GM15510 (cell line): ENCODE data around the gene FAM120C.

Source experiments
- POLR2A ChIP-seq: IDR thresholded peaks from 3 replicates; pipeline ENCODE4 v1.6.1; 2011; ENCODE audit warnings: borderline replicate concordance; ENCODE audit not compliant: insufficient read length; ENCODE audit errors: extremely low read depth

The FAM120C gene

DNA sequence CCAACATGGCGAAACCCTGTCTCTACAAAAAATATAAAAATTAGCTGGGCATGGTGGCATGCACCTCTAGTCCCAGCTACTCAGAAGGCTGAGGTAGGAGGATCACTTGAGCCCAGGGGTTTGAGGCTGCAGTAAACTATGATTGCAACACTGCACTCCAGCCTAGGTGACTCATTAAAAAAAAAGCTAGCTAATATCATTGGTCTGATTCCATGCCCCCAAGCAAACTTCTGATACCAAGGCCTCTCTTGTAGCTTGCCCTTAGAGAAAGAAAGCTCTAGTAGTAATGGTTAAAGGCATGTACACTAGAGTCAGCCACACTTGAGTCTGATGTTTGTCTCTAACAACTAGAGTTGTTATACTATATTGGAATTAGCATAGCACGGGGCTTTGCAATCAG lies 106.2 kb downstream of the FAM120C start:
- TF ChIP-seq POLR2A: no peak

DNA sequence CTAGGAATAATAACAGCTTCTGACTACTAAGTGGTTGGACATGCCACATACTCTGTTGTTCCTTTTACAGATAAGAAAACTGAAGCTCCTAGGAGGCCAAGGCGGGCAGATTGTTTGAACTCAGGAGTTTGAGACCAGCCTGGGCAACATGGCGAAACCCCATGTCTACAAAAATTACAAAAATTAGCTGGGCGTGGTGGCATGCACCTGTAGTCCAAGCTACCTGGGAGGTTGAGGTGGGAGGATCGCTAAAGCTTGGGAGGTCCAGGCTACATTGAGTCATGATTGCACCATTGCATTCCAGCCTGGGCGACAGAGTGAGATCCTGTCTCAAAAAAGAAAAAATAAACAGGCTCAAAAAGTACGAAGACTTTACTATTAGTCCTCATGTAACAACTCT lies 108.2 kb downstream of the FAM120C start:
- TF ChIP-seq POLR2A: no peak

DNA sequence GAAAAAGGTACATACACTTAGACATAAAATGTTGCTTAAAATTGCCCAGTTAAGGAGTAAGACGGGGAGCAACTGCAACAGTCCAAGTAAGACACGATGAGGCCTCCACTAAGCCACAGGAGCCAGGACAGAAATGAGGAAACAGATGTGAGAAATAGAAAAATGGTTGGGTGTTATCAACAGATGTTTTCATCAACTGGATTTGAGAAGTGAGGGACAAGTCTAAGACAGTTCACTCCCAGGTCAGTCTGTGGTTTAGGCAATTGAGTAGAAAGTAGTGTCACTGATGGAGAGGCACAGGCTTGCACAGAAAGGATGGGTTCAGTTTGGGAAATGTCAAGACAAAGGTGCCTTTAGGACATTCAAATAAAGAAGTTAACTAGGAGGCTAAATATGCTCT lies 115.3 kb downstream of the FAM120C start:
- TF ChIP-seq POLR2A: no peak

DNA sequence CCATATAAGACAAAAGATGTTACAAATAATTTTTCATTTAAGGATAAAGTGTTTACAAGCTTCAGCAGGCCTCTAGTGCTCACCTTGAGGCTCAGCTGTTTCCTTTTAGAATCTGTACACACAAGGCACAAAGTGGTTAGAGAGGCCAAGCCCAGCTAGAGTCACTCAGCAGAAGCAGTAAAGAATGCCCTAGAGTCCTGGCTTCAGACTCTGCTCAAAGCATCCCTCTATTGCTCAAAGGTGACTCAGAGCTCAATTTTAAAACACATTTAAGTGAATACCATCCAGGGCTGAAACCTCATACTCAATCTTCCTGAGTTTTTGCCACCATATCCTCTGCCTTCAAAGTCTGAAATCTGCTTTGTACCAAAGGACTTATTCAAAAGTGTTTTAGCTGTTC lies 116.2 kb downstream of the FAM120C start:
- no peak for TF ChIP-seq POLR2A

DNA sequence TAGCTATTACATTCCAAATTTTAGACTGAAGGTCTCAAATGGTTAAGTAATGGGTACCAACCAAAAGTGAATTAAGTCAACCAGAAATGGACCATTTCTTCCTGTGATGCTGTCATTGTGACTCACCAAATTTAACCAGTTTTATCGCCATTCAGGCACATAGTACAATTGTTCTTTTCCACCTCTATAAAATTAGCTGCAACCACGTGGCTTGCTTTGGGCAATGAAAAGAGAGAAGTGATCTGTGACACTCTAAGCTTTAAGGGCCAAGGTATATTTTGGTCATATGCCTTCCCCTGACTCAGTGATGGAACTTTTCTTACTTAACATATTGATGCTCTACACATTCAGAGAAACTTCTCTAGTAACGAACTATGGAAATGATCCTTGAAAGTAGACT lies 118.5 kb downstream of the FAM120C start:
- TF ChIP-seq POLR2A: no peak

DNA sequence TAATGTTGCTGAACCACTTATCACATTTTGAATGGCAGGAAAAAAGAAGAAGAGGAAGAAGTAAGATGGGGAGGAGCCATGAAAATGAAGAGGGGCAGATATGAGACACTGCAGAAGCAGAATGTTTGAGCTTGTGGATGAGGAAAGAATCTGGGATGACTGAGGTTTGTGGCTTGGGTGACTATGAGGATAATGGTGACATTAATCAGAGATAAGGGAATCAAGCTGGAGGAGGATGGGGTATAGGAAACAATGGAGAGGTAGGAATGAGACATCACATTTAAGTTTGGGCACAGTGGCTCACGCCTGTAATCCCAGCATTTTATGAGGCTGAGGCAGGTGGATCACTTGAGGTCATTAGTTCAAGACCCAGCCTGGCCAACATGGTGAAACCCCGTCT lies 119.7 kb downstream of the FAM120C start:
- no peak for TF ChIP-seq POLR2A

DNA sequence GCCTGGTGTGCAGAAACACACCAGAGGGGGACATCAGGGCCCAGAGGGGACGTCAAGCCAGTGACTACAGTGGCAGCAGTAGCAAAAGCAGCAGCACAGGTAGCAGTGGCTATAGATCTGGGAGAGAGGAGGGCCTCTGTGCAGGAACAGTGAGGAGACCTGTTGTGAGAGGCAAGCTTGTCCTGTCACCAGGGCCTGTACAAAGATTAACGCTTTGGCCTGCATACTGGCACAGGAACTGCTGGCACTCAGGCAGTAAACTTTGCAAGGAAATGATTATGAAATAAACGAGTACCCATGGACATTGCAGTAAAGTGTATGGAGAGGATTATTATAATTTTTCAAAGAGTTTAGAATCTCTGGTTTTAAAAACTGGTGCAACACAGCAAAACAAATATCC lies 133.3 kb downstream of the FAM120C start:
- TF ChIP-seq POLR2A: no peak

DNA sequence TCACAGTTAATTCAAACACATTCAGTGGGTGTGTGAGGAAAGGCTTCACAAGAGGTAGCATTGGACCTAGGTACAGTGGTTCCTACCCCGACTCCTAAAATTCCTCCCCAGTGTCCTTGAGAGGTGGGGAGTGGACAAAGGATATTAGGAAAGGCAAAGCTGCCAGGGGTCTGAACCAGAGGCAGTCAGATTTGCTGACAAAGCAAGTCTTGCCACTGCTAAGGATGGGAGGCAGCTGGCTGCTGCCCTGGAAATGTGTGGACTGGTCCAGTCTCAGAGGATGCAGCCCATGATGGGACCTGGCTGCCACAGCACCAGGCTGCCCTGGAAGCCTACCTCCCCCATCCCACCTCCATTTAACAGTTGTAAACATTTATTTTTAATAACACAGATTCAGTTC lies 134.6 kb downstream of the FAM120C start:
- no peak for TF ChIP-seq POLR2A

DNA sequence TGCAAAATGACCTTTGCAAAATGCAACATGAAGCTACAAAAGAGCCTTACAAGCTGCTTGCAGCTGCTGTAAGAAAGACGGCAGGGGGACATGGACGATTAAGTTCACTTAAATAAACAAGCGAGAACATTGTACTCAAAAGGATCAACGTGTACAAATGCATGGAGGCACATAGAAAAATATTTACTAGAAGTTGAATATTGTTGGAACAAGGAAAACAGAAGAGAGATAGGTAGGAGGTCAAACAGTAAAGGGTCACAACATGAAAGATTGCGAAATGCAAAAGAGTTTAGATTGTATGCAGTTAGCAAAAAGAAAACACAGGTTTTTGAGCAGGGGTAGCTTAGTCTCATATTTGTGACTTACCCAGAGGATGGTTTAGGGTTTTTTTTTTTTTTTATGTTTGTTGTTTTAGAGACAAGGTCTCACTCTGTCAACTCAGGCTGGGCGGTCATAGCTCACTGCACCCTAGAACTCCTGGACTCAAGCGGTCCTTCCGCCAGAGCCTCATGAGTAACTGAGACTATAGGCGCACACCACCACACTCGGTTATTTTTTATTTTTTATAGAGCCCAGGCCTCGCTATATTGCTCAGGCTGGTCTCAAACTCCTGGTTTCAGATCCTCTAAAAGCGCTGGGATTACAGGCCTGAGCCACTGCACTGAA lies 137.4 kb downstream of the FAM120C start:
- TF ChIP-seq POLR2A: no peak

DNA sequence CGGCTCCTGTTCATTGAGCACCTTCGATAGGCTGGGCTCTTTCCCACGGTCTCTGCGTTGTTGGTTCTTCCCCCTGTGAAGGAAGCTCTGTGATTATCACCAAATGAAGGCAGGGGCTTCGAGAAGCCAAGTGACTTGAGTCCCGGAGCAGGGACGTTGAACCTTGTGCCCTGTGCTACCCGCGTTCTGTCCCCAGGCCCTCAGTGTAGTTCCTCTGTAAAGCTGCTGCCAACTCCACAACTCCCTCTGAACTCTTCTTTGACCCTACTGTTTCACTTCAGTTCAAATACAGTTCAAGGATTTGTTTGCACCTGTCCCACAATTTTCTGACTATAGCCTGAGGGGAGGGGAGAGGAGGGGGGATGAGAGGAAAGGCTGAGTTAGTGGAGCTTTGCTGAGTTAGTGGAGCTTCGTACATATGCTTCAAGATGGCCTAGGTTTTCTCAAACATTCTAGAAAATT lies 138.1 kb downstream of the FAM120C start:
- TF ChIP-seq POLR2A: peak; percentile 31

DNA sequence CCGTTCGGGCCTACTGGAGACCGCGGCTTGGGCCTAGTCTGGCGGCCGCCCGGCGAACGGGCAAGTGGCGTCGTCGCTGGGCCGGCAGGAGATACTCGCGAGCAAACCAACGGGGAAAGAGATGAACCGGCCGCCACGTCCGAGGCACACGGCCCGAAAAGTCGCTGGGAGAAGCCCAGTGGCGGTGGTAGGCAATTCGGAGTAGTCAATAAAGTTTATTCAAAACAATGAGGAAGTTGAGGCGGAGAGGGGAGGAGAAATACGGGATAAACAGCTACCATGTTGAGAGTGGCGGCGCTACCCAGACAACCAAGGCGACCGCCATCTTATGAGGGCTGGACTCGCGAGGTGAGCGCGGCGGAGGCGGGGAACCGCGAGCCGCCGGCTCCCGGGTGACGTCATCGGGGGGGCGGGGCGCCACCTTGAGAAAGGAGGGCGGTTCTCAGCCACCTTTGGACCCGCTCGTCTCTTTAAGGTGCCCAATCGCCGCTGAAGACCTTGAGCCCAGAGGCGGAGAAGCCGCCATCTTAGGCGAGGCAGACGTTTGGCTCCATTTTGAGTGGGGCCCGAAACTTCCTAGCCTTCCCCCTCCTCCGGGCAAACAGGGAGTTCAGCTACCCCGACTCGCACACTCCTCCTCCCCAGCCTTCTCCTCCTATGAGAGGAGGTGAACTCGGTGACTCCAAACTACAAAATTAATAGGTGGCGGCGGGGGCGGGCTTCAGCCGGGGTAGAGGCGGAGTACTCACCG lies 138.8 kb downstream of the FAM120C start, which contains the start of gene PHF8:
TSS of gene PHF8 (minus strand) at position 348 of the 751 bp plus-strand sequence. CDS start 1,745 bp downstream, outside the sequence.
- peak; percentile 26 for TF ChIP-seq POLR2A

DNA sequence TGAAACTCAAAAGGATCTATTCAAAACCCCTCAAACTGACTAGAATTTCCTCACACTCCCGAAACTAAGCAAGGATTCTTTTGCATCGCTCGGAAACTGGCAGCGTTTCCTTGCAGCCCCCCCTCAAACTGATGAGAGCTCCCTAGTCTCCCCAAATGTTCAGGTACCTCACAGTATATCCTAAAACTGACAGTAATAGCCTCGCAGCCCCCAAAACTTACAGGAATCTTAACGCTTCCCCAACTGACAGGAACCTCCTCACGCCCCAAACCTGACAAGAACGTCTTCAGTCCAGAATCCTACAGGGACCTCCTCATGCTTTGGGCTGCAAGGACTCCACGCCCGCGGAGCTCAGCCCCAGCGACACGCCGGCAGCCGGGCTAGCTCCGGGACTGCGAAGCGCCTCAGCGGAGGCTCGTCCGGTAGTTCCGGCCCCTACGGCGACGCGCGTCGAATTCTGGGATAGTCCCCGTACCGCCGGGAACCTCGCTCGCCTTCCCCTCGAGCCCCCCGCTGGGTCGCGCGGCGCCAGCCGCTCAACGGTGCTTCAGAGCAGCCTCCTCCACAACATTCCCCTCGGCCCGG lies 139.4 kb downstream of the FAM120C start:
- TF ChIP-seq POLR2A: peak; percentile 45

DNA sequence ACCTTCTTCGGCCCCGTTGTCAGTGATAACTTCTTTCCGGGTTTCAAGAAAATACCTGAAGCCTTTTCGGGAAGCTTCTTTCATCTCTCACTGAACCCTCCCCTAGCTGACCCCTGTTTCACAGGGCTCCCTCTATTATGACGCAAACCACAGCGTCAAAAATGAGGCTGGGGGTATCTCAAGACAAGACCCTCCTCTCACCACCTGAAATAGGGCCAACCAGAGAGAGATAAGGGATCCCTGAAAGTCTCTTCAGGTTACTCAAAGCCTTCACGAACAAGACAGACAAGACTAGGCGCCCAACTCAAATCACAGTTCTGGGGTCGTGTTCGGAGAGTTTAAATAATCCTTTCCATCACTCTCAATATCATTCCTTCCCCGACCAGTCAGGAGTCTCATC lies 140.0 kb downstream of the FAM120C start:
- TF ChIP-seq POLR2A: no peak

DNA sequence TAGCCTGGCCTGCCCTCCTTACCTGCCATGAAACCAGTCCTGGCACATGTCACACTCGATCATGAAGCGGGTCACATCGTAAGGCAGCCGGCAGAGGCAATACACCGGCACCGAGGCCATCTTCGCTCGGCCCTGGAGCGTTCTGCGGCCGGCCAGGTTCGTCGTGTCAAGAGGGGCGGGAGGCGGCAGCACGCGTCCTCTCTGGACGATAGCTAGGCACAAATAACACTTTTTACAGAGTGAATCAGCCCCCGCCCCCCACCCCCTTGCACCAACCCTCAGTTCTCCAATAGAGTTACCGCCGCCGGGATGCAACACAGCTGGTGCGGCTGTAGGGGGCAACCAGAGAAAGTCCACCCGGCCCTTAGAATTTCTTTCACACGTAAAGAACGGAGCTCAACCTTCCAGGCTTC lies 140.4 kb downstream of the FAM120C start:
- no peak for TF ChIP-seq POLR2A

DNA sequence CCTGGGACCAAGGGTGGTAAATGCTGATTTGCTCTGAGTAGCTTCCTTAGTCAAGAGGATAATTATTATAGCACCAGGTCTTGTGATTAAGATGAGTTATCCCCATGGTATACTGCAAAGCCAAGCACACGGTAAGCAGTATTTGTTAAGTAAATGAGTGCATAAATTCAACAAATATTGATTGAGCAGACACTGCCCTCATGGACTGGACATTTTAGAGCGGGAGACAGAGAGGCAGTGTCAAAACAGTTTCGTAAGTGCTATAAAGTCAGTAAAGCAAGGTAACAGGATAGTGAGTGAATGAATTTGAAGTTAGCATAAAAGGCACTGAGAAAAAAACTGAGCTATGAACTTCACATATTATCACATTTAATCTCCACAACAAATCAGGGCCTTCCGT lies 152.7 kb downstream of the FAM120C start:
- no peak for TF ChIP-seq POLR2A

DNA sequence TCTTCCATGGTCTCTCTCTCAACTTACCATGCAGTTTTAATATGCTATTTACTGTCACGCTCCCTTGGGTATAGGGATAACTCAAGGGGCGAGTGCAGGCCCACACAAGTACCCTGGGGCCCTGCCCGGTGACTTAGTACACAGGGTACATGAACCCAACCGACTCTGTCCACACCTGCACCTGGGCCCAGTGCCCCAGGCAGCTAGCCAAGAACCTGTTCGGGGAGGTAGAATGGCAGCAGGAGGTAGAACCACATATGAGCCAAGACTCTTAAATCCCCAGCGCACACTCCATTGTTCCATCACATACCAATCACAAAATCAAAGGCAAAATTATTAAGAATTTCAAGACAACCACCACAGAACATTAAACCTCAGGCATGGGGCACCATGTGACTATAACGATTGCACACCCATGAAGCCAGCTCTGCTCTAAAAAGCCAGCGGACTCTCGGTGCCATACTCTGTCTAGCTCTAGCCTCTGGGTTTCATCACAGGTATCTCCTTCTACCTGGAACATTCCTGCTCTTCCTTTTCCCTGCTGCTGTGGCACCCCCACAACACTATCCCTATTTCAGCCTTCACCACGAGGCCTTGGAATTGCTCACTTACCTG lies 153.4 kb downstream of the FAM120C start:
- no peak for TF ChIP-seq POLR2A

DNA sequence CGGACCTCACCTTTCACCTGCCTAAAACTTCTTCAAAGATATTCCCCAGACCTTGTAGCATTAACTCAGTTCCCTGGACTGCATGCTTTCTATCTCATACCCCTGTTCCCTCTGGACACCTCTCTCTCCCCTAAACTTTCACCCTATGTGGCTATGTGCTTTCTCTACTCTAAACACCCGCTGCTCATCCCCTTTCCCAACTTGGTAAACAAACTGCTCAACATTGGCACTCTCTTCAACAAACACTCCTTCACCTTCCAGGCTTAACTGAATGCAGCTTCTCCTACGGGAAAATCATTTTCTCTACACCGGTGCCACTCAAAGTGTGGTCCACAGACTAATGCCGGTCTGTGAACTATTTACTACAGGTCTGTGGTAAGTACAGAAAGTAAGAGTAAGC lies 158.7 kb downstream of the FAM120C start:
- no peak for TF ChIP-seq POLR2A
